ENCODE measurements around the gene IGSF3. TPM values are rescaled to one million over a fixed set of nuclear protein-coding genes. Genes with fewer than 3 reads are reported as not detected.

The IGSF3 gene
- total and polyA plus RNA-seq, 2 of the 8 experiments (the other 6 are each of a cell fraction or from before 2014, with no cell fraction given) = 30.0 to 32.2 TPM

DNA sequence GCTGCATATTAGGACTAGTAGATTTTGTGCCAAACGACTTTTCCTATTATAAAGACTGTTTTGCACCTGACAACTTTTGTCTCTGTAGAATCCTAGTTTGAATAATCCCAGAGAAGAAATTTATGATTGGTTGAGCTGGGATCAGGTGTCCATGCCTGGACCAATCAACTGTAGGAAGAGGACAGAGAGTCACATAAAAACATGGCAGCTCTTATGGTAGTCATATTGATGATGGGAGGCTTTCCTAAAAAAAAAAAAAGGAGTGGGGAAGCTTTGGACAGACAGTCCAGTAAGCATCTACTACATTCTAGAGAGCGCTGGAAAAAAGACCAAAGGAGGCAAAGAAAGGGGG is 30.7 kb upstream of the IGSF3 start:
- FAIRE-seq (no peak), DNase-seq (ENCODE audit: low read depth in 1 of 2, low spot score in 2 of 2) (no peak)
- Histone ChIP-seq H2AFZ (ENCODE audit: low read length) (no peak overlapping the region), H3K9me3 (ENCODE audit: insufficient read depth in 2 of 2, low read depth in 1 of 2, low read length in 1 of 2) (no peaks in the 10 kb centered on the region), H4K8ac (ENCODE audit: extremely low read depth, insufficient read depth, low read length) (no peak overlapping the region), H3K23ac (ENCODE audit: insufficient read length) (no peak overlapping the region), H4K20me1 (replicated peaks in 1 of 2; ENCODE audit: control insufficient read depth in 1 of 2, insufficient read depth in 2 of 2, low read length in 2 of 2) (no peaks in the 10 kb centered on the region), H3K27ac (ENCODE audit: low read depth, low read length) (no peak overlapping the region), H3K23me2 (ENCODE audit: low read depth, low read length) (no peaks in the 10 kb centered on the region), H3K18ac (ENCODE audit: extremely low read depth, low read length) (no peak overlapping the region), H4K91ac (replicated peaks; ENCODE audit: insufficient read length, low read length) (no peak overlapping the region), H3K79me2 (ENCODE audit: control insufficient read depth in 1 of 2, insufficient read depth in 2 of 2, low read length in 2 of 2) (no peaks in the 10 kb centered on the region), H2AK5ac (ENCODE audit: low read depth, low read length) (no peak overlapping the region), H3K56ac (replicated peaks; ENCODE audit: insufficient read length, low read depth, low read length) (no peak overlapping the region), H4K5ac (ENCODE audit: insufficient read length, low read depth, low read length) (no peak overlapping the region), H3K4me1 (replicated peaks in 1 of 4; ENCODE audit: control insufficient read depth in 3 of 4, insufficient read depth in 4 of 4, low read length in 3 of 4) (peaks cover 5 to 12% (median 6%) of the 10 kb centered on the region in 4 experiments; a peak in 6 of 7 replicates), H2BK120ac (replicated peaks; ENCODE audit: low read depth, low read length) (no peak overlapping the region), H3K9ac (replicated peaks in 1 of 4; ENCODE audit: extremely low read depth in 1 of 4, low read depth in 3 of 4, low read length in 3 of 4) (no peak overlapping the region), H3K79me1 (ENCODE audit: low read depth, low read length) (no peaks in the 10 kb centered on the region), H3K4me2 (ENCODE audit: insufficient read depth in 1 of 2, low read depth in 2 of 2, low read length in 2 of 2) (no peak overlapping the region), H2BK15ac (ENCODE audit: low read length) (no peak overlapping the region), H3K27me3 (replicated peaks in 1 of 4; ENCODE audit: control insufficient read depth in 3 of 4, extremely low read depth in 1 of 4, insufficient read depth in 3 of 4, low read length in 3 of 4) (no peaks in the 10 kb centered on the region), H2BK20ac (ENCODE audit: low read length) (no peak overlapping the region), H3K4me3 (ENCODE audit: extremely low read depth in 1 of 4, insufficient read depth in 2 of 4, low read depth in 3 of 4, low read length in 4 of 4) (no peak overlapping the region), H3K4ac (replicated peaks; ENCODE audit: insufficient read length, low read depth, low read length) (no peak overlapping the region), H2BK5ac (ENCODE audit: low read depth, low read length) (no peak overlapping the region), H3K36me3 (ENCODE audit: control insufficient read depth in 2 of 4, insufficient read depth in 4 of 4, low read length in 3 of 4) (no peaks in the 10 kb centered on the region), H2BK12ac (ENCODE audit: low read depth, low read length) (no peak overlapping the region), H3K14ac (ENCODE audit: insufficient read length) (no peak overlapping the region)
- POLR2A ChIA-PET (ENCODE audit: partially characterized antibody) = no interaction called here
- WGBS, 2 experiments (ENCODE audit: extremely low coverage in 1 of 2, insufficient coverage in 1 of 2, insufficient read length in 1 of 2, insufficient replicate concordance in 2 of 2, low coverage in 1 of 2, low lambda C conversion rate in 2 of 2, missing lambda C conversion rate in 1 of 2) = 90% methylated on average over 2 of the region's 2 CpGs; no CpG with 5 or more reads in 1 of the 2 experiments
- TF ChIP-seq CEBPB (IDR thresholded peaks at IDR 0.05; ENCODE audit: low read depth, low read length) = no peak
- TF ChIP-seq TEAD4 (IDR thresholded peaks at IDR 0.05; ENCODE audit: low read depth, low read length) = no peak
- TF ChIP-seq GTF2F1 (IDR thresholded peaks at IDR 0.05; ENCODE audit: borderline replicate concordance, low read depth, low read length) = no peak
- no peak for TF ChIP-seq KDM5A (IDR thresholded peaks at IDR 0.05; ENCODE audit: low read length)
- no peak for TF ChIP-seq HDAC2 (IDR thresholded peaks at IDR 0.05; ENCODE audit: borderline replicate concordance in 1 of 2, low read depth in 2 of 2, low read length in 2 of 2)
- CTCF ChIA-PET (ENCODE audit: partially characterized antibody) = interaction anchor here (0.5 to 0.7 kb wide), 3 partner anchors 7 to 557 kb away, joined by 3 read pairs; no protein-coding TSS in a partner anchor

Measured in H1 (cell line).